Measurements from ENCODE around the gene OPALIN. TPM values are rescaled to one million over a fixed set of nuclear protein-coding genes. Genes with fewer than 3 reads are reported as not detected.

The OPALIN gene
- total and polyA plus RNA-seq, 2 experiments from 2014 or later, result not detected

GRCh38 chr10:96370584-96371157 is 11.9 kb upstream of the OPALIN start:
- no peaks in the 10 kb centered on the region for H3K36me3 ChIP-seq (replicated peaks; ENCODE audit: insufficient read depth, low read depth)

GRCh38 chr10:96369890-96370583 is 11.2 kb upstream of the OPALIN start:
- Histone ChIP-seq H2AFZ (no peak overlapping the region), H3K9me2 (replicated peaks; ENCODE audit: insufficient read depth) (no peaks in the 10 kb centered on the region), H3K79me2 (no peaks in the 10 kb centered on the region), H3K4me3 (no peak overlapping the region), H3K4me1 (ENCODE audit: insufficient read depth) (no peaks in the 10 kb centered on the region), H3K36me3 (replicated peaks; ENCODE audit: insufficient read depth, low read depth) (no peaks in the 10 kb centered on the region), H3K9me3 (ENCODE audit: low read depth) (no peaks in the 10 kb centered on the region), H3K4me2 (no peak overlapping the region), H4K20me1 (ENCODE audit: insufficient read depth, poor library complexity, severe bottlenecking) (no peaks in the 10 kb centered on the region), H3K27me3 (no peaks in the 10 kb centered on the region), H3K27ac (no peak overlapping the region)
- peak; percentile 28 for DNase-seq (ENCODE audit: low spot score)
- no peak for TF ChIP-seq EZH2phosphoT487 (IDR thresholded peaks at IDR 0.05; ENCODE audit: low read depth, severe bottlenecking, unreplicated experiment)
- TF ChIP-seq EZH2 (IDR thresholded peaks at IDR 0.05; ENCODE audit: borderline replicate concordance), result no peak
- no peak for TF ChIP-seq CTCF (IDR thresholded peaks at IDR 0.05; ENCODE audit: poor library complexity)
- 86% methylated on average over 38 of the region's 38 CpGs for WGBS (ENCODE audit: low lambda C conversion rate, missing lambda C conversion rate)

More at GRCh38 chr10:96370584-96371157, 11.9 kb upstream of the OPALIN start:
- Histone ChIP-seq H3K4me3 (no peak overlapping the region), H3K79me2 (no peaks in the 10 kb centered on the region), H3K9me3 (ENCODE audit: low read depth) (no peaks in the 10 kb centered on the region), H4K20me1 (ENCODE audit: insufficient read depth, poor library complexity, severe bottlenecking) (no peaks in the 10 kb centered on the region), H3K27ac (no peak overlapping the region), H3K27me3 (no peaks in the 10 kb centered on the region), H2AFZ (no peak overlapping the region), H3K4me2 (no peak overlapping the region), H3K4me1 (ENCODE audit: insufficient read depth) (no peaks in the 10 kb centered on the region), H3K9me2 (replicated peaks; ENCODE audit: insufficient read depth) (no peaks in the 10 kb centered on the region)
- peak; percentile 45 for DNase-seq (ENCODE audit: low spot score)
- no peak for TF ChIP-seq EZH2phosphoT487 (IDR thresholded peaks at IDR 0.05; ENCODE audit: low read depth, severe bottlenecking, unreplicated experiment)
- no peak for TF ChIP-seq EZH2 (IDR thresholded peaks at IDR 0.05; ENCODE audit: borderline replicate concordance)
- TF ChIP-seq CTCF (IDR thresholded peaks at IDR 0.05; ENCODE audit: poor library complexity), result peak; percentile 65
- WGBS (ENCODE audit: low lambda C conversion rate, missing lambda C conversion rate), result 39% methylated on average over 16 of the region's 16 CpGs

- H2AFZ ChIP-seq, result no peak overlapping the region
- no peak for TF ChIP-seq EZH2phosphoT487 (IDR thresholded peaks at IDR 0.05; ENCODE audit: low read depth, severe bottlenecking, unreplicated experiment)
- TF ChIP-seq EZH2 (IDR thresholded peaks at IDR 0.05; ENCODE audit: borderline replicate concordance), result no peak
- TF ChIP-seq CTCF (IDR thresholded peaks at IDR 0.05; ENCODE audit: poor library complexity), result no peak
- DNase-seq (ENCODE audit: low spot score), result no peak
- H3K27ac ChIP-seq, result no peak overlapping the region
- no peaks in the 10 kb centered on the region for H3K36me3 ChIP-seq (replicated peaks; ENCODE audit: insufficient read depth, low read depth)
- no peaks in the 10 kb centered on the region for H3K9me3 ChIP-seq (ENCODE audit: low read depth)
- no peak overlapping the region for H3K4me3 ChIP-seq
- H3K79me2 ChIP-seq, result no peaks in the 10 kb centered on the region
- WGBS (ENCODE audit: low lambda C conversion rate, missing lambda C conversion rate), result 91% methylated on average over 5 of the region's 5 CpGs
- H3K4me1 ChIP-seq (ENCODE audit: insufficient read depth), result no peaks in the 10 kb centered on the region
- H4K20me1 ChIP-seq (ENCODE audit: insufficient read depth, poor library complexity, severe bottlenecking), result no peaks in the 10 kb centered on the region
- no peak overlapping the region for H3K4me2 ChIP-seq
- H3K9me2 ChIP-seq (replicated peaks; ENCODE audit: insufficient read depth), result no peaks in the 10 kb centered on the region
- no peaks in the 10 kb centered on the region for H3K27me3 ChIP-seq
Measured at GRCh38 chr10:96368971-96369370, 10.2 kb upstream of the OPALIN start.

Data from hepatocyte (in vitro differentiated cells).